ENCODE results near the gene SLC6A3.

DNA sequence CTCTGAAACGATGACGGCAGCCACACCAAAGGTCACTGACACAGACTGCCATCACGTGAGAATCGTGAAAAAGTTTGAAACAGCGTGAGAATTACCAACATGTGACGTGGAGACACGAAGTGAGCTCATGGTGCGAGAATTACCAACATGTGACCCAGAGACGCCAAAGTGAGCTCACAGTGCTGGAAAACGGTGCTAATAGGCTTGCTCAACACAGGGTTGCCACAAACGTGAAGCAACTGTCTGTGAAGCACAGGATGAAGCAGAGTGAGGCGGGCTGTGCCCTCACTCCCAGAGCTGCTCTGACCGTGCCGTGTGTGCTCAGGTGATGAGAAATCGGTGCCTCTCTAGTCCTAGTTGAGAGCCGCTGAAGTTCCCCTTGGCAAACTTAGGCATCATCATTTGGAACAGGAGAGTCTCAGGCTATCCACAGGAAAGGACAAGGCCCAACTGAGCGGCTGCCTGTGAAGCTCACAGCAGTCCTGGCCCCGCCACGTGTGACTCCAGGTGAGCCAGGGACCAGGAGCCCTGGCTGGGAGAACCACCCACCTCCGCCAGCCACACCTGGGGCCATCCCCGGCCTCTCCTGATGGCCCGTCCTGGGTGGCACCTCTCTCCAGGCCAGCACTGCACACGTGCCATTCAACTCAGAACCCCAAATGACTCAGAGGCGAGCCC lies 29.8 kb upstream of the SLC6A3 start:
- TF ChIP-seq, protein P1, sequence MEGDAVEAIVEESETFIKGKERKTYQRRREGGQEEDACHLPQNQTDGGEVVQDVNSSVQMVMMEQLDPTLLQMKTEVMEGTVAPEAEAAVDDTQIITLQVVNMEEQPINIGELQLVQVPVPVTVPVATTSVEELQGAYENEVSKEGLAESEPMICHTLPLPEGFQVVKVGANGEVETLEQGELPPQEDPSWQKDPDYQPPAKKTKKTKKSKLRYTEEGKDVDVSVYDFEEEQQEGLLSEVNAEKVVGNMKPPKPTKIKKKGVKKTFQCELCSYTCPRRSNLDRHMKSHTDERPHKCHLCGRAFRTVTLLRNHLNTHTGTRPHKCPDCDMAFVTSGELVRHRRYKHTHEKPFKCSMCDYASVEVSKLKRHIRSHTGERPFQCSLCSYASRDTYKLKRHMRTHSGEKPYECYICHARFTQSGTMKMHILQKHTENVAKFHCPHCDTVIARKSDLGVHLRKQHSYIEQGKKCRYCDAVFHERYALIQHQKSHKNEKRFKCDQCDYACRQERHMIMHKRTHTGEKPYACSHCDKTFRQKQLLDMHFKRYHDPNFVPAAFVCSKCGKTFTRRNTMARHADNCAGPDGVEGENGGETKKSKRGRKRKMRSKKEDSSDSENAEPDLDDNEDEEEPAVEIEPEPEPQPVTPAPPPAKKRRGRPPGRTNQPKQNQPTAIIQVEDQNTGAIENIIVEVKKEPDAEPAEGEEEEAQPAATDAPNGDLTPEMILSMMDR (IDR thresholded peaks at IDR 0.05 in 4 of 5, conservative IDR thresholded peaks at IDR 0.05 in 1 of 5): no peak
- TF ChIP-seq POLR2A (IDR thresholded peaks at IDR 0.05): no peak
